ENCODE results near the gene KIRREL3. TPM values are rescaled to one million over a fixed set of nuclear protein-coding genes. Genes with fewer than 3 reads are reported as not detected.

KIRREL3 gene
- total RNA-seq, 2 experiments from 2014 or later, result not detected

- no peak overlapping the region for H3K4me3 Mint-ChIP-seq
- H3K9me3 Mint-ChIP-seq, result no peaks in the 10 kb centered on the region
- H3K27ac Mint-ChIP-seq, result no peak overlapping the region
- H3K27me3 Mint-ChIP-seq, result peaks cover 43% of the 10 kb centered on the region
- DNase-seq, result no peak
- Histone ChIP-seq H3K9me3 (ENCODE audit: control insufficient read depth in 1 of 2, insufficient read depth in 1 of 2, low read length in 2 of 2) (no peaks in the 10 kb centered on the region), H3K4me3 (ENCODE audit: low read length) (no peak overlapping the region), H3K36me3 (ENCODE audit: insufficient read depth, low read length) (no peaks in the 10 kb centered on the region), H3K27ac (ENCODE audit: low read depth in 1 of 2, low read length in 2 of 2) (no peak overlapping the region), H3K4me1 (ENCODE audit: insufficient read depth, low read length) (no peaks in the 10 kb centered on the region), H3K27me3 (ENCODE audit: control insufficient read depth in 1 of 2, insufficient read depth in 2 of 2, low read length in 2 of 2) (peaks cover 7 to 16% of the 10 kb centered on the region in 2 experiments)
- POLR2A ChIA-PET, result no interaction called here
- CTCF ChIA-PET, result interaction anchor here (1.3 kb wide), 1 partner anchor 18 kb away, joined by 4 read pairs; no protein-coding TSS in a partner anchor
- no peaks in the 10 kb centered on the region for H3K36me3 Mint-ChIP-seq (ENCODE audit: low read depth)
- intact Hi-C loops (cut with DNase I, micrococcal nuclease), result no loop called here
- H3K4me1 Mint-ChIP-seq (ENCODE audit: low read depth), result no peaks in the 10 kb centered on the region
- no peak for ATAC-seq (ENCODE audit: poor library complexity)
- no peak for TF ChIP-seq CTCF (IDR thresholded peaks at IDR 0.05)
Observed at GRCh38 chr11:126498281-126498680, 502.3 kb downstream of the KIRREL3 start.

GRCh38 chr11:126497581-126498122, 502.9 kb downstream of the KIRREL3 start:
- no peaks in the 10 kb centered on the region for H3K4me1 ChIP-seq (ENCODE audit: insufficient read depth, low read length)
- no peaks in the 10 kb centered on the region for H3K9me3 ChIP-seq (ENCODE audit: control insufficient read depth in 1 of 2, insufficient read depth in 1 of 2, low read length in 2 of 2)
- H3K4me1 Mint-ChIP-seq (ENCODE audit: low read depth), result no peaks in the 10 kb centered on the region
- H3K36me3 Mint-ChIP-seq (ENCODE audit: low read depth), result no peaks in the 10 kb centered on the region
- TF ChIP-seq CTCF (IDR thresholded peaks at IDR 0.05), result no peak
- no peak overlapping the region for H3K4me3 Mint-ChIP-seq
- no peak overlapping the region for H3K4me3 ChIP-seq (ENCODE audit: low read length)
- H3K27me3 Mint-ChIP-seq, result peaks cover 37% of the 10 kb centered on the region
- no peaks in the 10 kb centered on the region for H3K36me3 ChIP-seq (ENCODE audit: insufficient read depth, low read length)
- no peak overlapping the region for H3K27ac ChIP-seq (ENCODE audit: low read depth in 1 of 2, low read length in 2 of 2)
- no peaks in the 10 kb centered on the region for H3K9me3 Mint-ChIP-seq
- H3K27ac Mint-ChIP-seq, result no peak overlapping the region
- H3K27me3 ChIP-seq (ENCODE audit: control insufficient read depth in 1 of 2, insufficient read depth in 2 of 2, low read length in 2 of 2), result peaks cover 6 to 16% of the 10 kb centered on the region in 2 experiments
- ChIA-PET CTCF (no interaction called here), POLR2A (no interaction called here)
- no peak for DNase-seq
- intact Hi-C loops (cut with DNase I, micrococcal nuclease), result no loop called here
- no peak for ATAC-seq (ENCODE audit: poor library complexity)

GRCh38 chr11:126496576-126497337, 503.8 kb downstream of the KIRREL3 start:
- no peak overlapping the region for H3K4me3 Mint-ChIP-seq
- intact Hi-C loops (cut with DNase I, micrococcal nuclease), result no loop called here
- no peak overlapping the region for H3K27ac Mint-ChIP-seq
- no peak overlapping the region for H3K27ac ChIP-seq (ENCODE audit: low read depth in 1 of 2, low read length in 2 of 2)
- DNase-seq (no peak), ATAC-seq (ENCODE audit: poor library complexity) (no peak)
- H3K36me3 ChIP-seq (ENCODE audit: insufficient read depth, low read length), result no peaks in the 10 kb centered on the region
- no peaks in the 10 kb centered on the region for H3K4me1 ChIP-seq (ENCODE audit: insufficient read depth, low read length)
- no peak for TF ChIP-seq CTCF (IDR thresholded peaks at IDR 0.05)
- no peak overlapping the region for H3K4me3 ChIP-seq (ENCODE audit: low read length)
- H3K9me3 Mint-ChIP-seq, result no peaks in the 10 kb centered on the region
- CTCF ChIA-PET, result no interaction called here
- POLR2A ChIA-PET, result no interaction called here
- no peaks in the 10 kb centered on the region for H3K36me3 Mint-ChIP-seq (ENCODE audit: low read depth)
- H3K27me3 Mint-ChIP-seq, result peaks cover 31% of the 10 kb centered on the region
- H3K4me1 Mint-ChIP-seq (ENCODE audit: low read depth), result no peaks in the 10 kb centered on the region
- H3K27me3 ChIP-seq (ENCODE audit: control insufficient read depth in 1 of 2, insufficient read depth in 2 of 2, low read length in 2 of 2), result peaks cover 6 to 10% of the 10 kb centered on the region in 2 experiments
- H3K9me3 ChIP-seq (ENCODE audit: control insufficient read depth in 1 of 2, insufficient read depth in 1 of 2, low read length in 2 of 2), result no peaks in the 10 kb centered on the region

Measured in CD4-positive, alpha-beta T cell (primary cell).